IMR-90 (cell line): ENCODE results near the gene ATG14. TPM values are rescaled to one million over a fixed set of nuclear protein-coding genes. Genes with fewer than 3 reads are reported as not detected.

Experiments used
- ATAC-seq: fragments of 200-7000 bp; cut with Tn5 transposase; 2 replicates; pipeline ENCODE4 v1.9.1; 2020; ENCODE audit warnings: low read depth, mild to moderate bottlenecking, moderate library complexity
- BruUV-seq: library from RNA; stranded (reverse); fragments of 400-500 nt; replicated peaks from 2 replicates; lab custom pipeline; 2021; lab: Mats Ljungman, UMichigan
- CTCF ChIA-PET: fragments of 300-600 bp; formaldehyde crosslinking; extraction: SDS; loops from one replicate; lab custom pipeline; 2021; ENCODE audit warnings: antibody characterized with exemption; lab: Yijun Ruan, JAX
- POLR2A ChIA-PET: fragments of 300-600 bp; sonication (Branson Sonifier 250); formaldehyde crosslinking; loops from one replicate; lab custom pipeline; 2022; ENCODE audit warnings: antibody characterized with exemption; ENCODE audit not compliant: unreplicated experiment; lab: Charles Lee
- DNase-seq: peaks from one replicate; pipeline ENCODE4 v3.0.0; 2013
- H2AFZ ChIP-seq: replicated peaks from 2 replicates; pipeline ENCODE3; 2013; ENCODE audit warnings: low read length, mild to moderate bottlenecking; ENCODE audit not compliant: poor library complexity
- H2AK5ac ChIP-seq: 2 replicates; pipeline ENCODE4 v1.6.1; 2013; ENCODE audit warnings: low read depth, low read length, inconsistent platforms
- H2AK9ac ChIP-seq: replicated peaks from 2 replicates; pipeline ENCODE3; 2013; ENCODE audit warnings: mild to moderate bottlenecking, low read depth, low read length, moderate library complexity; ENCODE audit not compliant: poor library complexity
- H2BK120ac ChIP-seq: 2 replicates; pipeline ENCODE4 v1.6.1; 2013; ENCODE audit warnings: low read depth, low read length, inconsistent platforms
- H2BK15ac ChIP-seq: 3 replicates; pipeline ENCODE4 v1.6.1; 2013; ENCODE audit warnings: low read depth, low read length, inconsistent platforms
- H2BK20ac ChIP-seq: 2 replicates; pipeline ENCODE4 v1.6.1; 2013; ENCODE audit warnings: low read depth, mild to moderate bottlenecking, inconsistent platforms, low read length, moderate library complexity
- H2BK5ac ChIP-seq: 2 replicates; pipeline ENCODE4 v1.6.1; 2013; ENCODE audit warnings: mild to moderate bottlenecking, low read depth, low read length, inconsistent platforms; ENCODE audit not compliant: poor library complexity, severe bottlenecking
- H3K14ac ChIP-seq: replicated peaks from 2 replicates; pipeline ENCODE4 v1.6.1; 2013; ENCODE audit warnings: low read depth, low read length, inconsistent platforms
- H3K18ac ChIP-seq: 2 replicates; pipeline ENCODE4 v1.6.1; 2013; ENCODE audit warnings: low read depth, low read length, control low read depth
- H3K23ac ChIP-seq: 2 replicates; pipeline ENCODE4 v1.6.1; 2013; ENCODE audit warnings: low read depth, low read length, inconsistent platforms
- H3K27ac ChIP-seq: 2 replicates; pipeline ENCODE4 v1.5.1; 2013; ENCODE audit warnings: mild to moderate bottlenecking, control low read depth, low read length; ENCODE audit not compliant: insufficient read depth
- H3K27me3 ChIP-seq: 2 replicates; pipeline ENCODE4 v1.6.1; 2013; ENCODE audit warnings: low read length; ENCODE audit not compliant: control insufficient read depth, insufficient read depth
- H3K36me3 ChIP-seq: 2 replicates; pipeline ENCODE4 v1.6.1; 2013; ENCODE audit warnings: low read length, mixed read lengths; ENCODE audit not compliant: control insufficient read depth, insufficient read depth
- H3K4ac ChIP-seq: 2 replicates; pipeline ENCODE4 v1.6.1; 2013; ENCODE audit warnings: low read depth, low read length, inconsistent platforms
- H3K4me1 ChIP-seq: 2 replicates; pipeline ENCODE4 v1.6.1; 2013; ENCODE audit warnings: low read length, mixed read lengths; ENCODE audit not compliant: control insufficient read depth, insufficient read depth
- H3K4me2 ChIP-seq: 2 replicates; pipeline ENCODE4 v1.6.1; 2013; ENCODE audit warnings: low read depth, mild to moderate bottlenecking, control low read depth, low read length, moderate library complexity
- H3K4me3 ChIP-seq: 2 replicates; pipeline ENCODE4 v1.5.1; 2013; ENCODE audit warnings: low read depth, mild to moderate bottlenecking, control low read depth, low read length, moderate library complexity; ENCODE audit not compliant: insufficient read depth
- H3K56ac ChIP-seq: 2 replicates; pipeline ENCODE4 v1.6.1; 2013; ENCODE audit warnings: low read length, inconsistent platforms; ENCODE audit not compliant: insufficient read depth; ENCODE audit errors: extremely low read depth
- H3K79me1 ChIP-seq, 2 experiments: 2 replicates each; pipeline ENCODE4 v1.6.1; 2013; ENCODE audit warnings: low read length in 2 of 2, inconsistent platforms in 1 of 2, low read depth in 1 of 2
- H3K9ac ChIP-seq: 2 replicates; pipeline ENCODE4 v1.6.1; 2013; ENCODE audit warnings: low read depth, low read length, control low read depth
- H3K9me1 ChIP-seq: 2 replicates; pipeline ENCODE4 v1.6.1; 2013; ENCODE audit warnings: low read length, inconsistent platforms; ENCODE audit not compliant: insufficient read depth
- H3K9me3 ChIP-seq: 2 replicates; pipeline ENCODE4 v1.6.1; 2013; ENCODE audit warnings: low read length; ENCODE audit not compliant: control insufficient read depth, insufficient read depth
- H4K20me1 ChIP-seq: 2 replicates; pipeline ENCODE4 v1.6.1; 2013; ENCODE audit warnings: low read length, inconsistent platforms; ENCODE audit not compliant: insufficient read depth
- H4K5ac ChIP-seq: 2 replicates; pipeline ENCODE4 v1.6.1; 2013; ENCODE audit warnings: mild to moderate bottlenecking, low read depth, low read length, control low read depth
- H4K8ac ChIP-seq, 2 experiments: 2 replicates each; pipeline ENCODE4 v1.6.1; 2013; ENCODE audit warnings: low read depth in 2 of 2, low read length in 2 of 2, control low read depth in 1 of 2, inconsistent platforms in 1 of 2
- H4K91ac ChIP-seq: 2 replicates; pipeline ENCODE4 v1.6.1; 2013; ENCODE audit warnings: low read depth, low read length, inconsistent platforms; ENCODE audit not compliant: insufficient read depth
- CTCF ChIP-seq: conservative IDR thresholded peaks from 2 replicates; pipeline ENCODE4 v1.5.1; 2012; ENCODE audit warnings: mild to moderate bottlenecking, low read depth, low read length, improper control_type of control experiment
- MAZ ChIP-seq: IDR thresholded peaks from 2 replicates; pipeline ENCODE4 v1.6.1; 2012; ENCODE audit warnings: low read depth, mild to moderate bottlenecking, low read length, improper control_type of control experiment, moderate library complexity, borderline replicate concordance
- RAD21 ChIP-seq: IDR thresholded peaks from 2 replicates; pipeline ENCODE4 v1.6.1; 2012; ENCODE audit warnings: low read length, improper control_type of control experiment
- SMC3 ChIP-seq: fragments of 150-350 bp; IDR thresholded peaks from 2 replicates; pipeline ENCODE4 v1.6.1; 2016; ENCODE audit warnings: low read depth, mild to moderate bottlenecking, antibody characterized with exemption, low read length, moderate library complexity
- WGBS, 2 experiments: methylation state at CpG; one replicate each; pipeline versions ENCODE4 v1.1.5 to v1.1.7; 2013; ENCODE audit warnings: missing lambda C conversion rate in 2 of 2; ENCODE audit not compliant: insufficient read length in 1 of 2; ENCODE audit errors: extremely low coverage in 2 of 2; 5-methylcytosine and 5-hydroxymethylcytosine counted together
- dilution Hi-C: fragments of 300-500 bp; cut with HindIII; formaldehyde crosslinking; loops from one replicate; pipeline ENCODE4 v1.14.3; 2018; ENCODE audit warnings: low sequenced_read_pairs; ENCODE audit not compliant: unreplicated experiment
- in situ Hi-C: fragments of 300-500 bp; cut with MboI; formaldehyde crosslinking; loops from 3 replicates; pipeline ENCODE4 v1.14.3; 2019; ENCODE audit warnings: low sequenced_read_pairs, inconsistent platforms, mixed read lengths
- intact Hi-C: fragments of 100-400 bp; cut with micrococcal nuclease; formaldehyde crosslinking; loops from 2 replicates; pipeline ENCODE4 v1.10.0; 2022
- polyA plus RNA-seq, 3 experiments: library from polyadenylated mRNA; depleted of rRNA; stranded (reverse); fragments of >200 nt; gene quantifications; 2 replicates each; pipeline ENCODE4 v1.2.3, GENCODE V29; 2012; ENCODE audit warnings: low replicate concordance in 1 of 3
- total RNA-seq: library from RNA; depleted of rRNA; stranded (reverse); fragments of >200 nt; gene quantifications from 2 replicates; pipeline ENCODE4 v1.2.3, GENCODE V29; 2012
- TF ChIP-seq, protein P1 (sequence below): fragments of 150-350 bp; IDR thresholded peaks from 2 replicates; pipeline ENCODE4 v1.6.1; 2017; ENCODE audit warnings: mild to moderate bottlenecking, antibody characterized with exemption, low read length, low read depth

ATG14 gene
- total and polyA plus RNA-seq, 2 of the 4 experiments (the other 2 are of a cell fraction), result 5.0 to 12.4 TPM

DNA sequence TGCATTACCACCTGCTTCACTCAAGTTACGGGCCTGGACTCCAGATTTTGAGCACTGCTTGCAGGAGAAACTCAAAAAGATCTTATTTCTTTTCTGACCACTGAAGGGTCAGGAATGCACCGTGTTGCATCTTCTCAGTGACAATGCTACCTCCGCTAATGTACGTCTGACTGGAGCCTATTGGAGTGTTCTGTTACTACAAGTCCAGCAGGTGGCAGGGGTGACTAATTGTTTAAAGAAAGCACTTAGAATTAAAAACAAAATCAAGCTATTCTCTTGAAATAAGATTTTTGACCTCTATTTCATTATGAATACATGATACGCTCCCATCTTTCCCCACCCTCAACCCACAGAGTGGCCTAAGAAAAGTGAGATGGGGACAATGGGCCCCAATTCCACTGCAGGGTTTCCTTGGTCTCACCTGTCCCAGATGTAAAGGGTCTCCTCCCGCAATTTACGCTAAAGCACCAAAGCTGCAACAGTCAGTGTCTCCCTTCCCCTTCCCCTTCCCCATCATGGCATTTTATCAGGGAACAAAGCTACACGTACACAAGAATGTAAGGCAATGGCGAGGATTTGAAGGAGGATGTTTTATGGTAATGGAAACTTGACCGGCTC, 26.5 kb upstream of the ATG14 start:
- peak; percentile 85 for ATAC-seq

More for the DNA sequence above, 26.5 kb upstream of the ATG14 start:
- Histone ChIP-seq H3K9me3 (no peaks in the 10 kb centered on the region; the same call in 1 of the 2 replicates), H2BK5ac (no peak overlapping the region), H3K4me2 (no peak overlapping the region), H3K9me1 (no peaks in the 10 kb centered on the region), H3K4ac (no peak overlapping the region), H2AFZ (peak overlapping the region; percentile 21), H2BK15ac (no peak overlapping the region), H3K4me1 (no peaks in the 10 kb centered on the region), H4K8ac (no peak overlapping the region), H2AK5ac (no peak overlapping the region), H3K23ac (no peak overlapping the region), H4K91ac (no peak overlapping the region), H3K79me1 (no peaks in the 10 kb centered on the region), H3K4me3 (no peak overlapping the region), H2BK120ac (no peak overlapping the region), H3K27me3 (peaks cover 12% of the 10 kb centered on the region), H3K36me3 (no peaks in the 10 kb centered on the region), H2BK20ac (no peak overlapping the region), H4K20me1 (no peaks in the 10 kb centered on the region), H3K27ac (no peak overlapping the region), H3K14ac (no peak overlapping the region), H3K56ac (no peak overlapping the region), H3K9ac (no peak overlapping the region), H3K18ac (no peak overlapping the region), H4K5ac (no peak overlapping the region), H2AK9ac (no peak overlapping the region)
- in situ Hi-C loops, result loop anchor here (25.0 kb wide), 1 partner anchor 899 kb away; no protein-coding TSS in a partner anchor
- 80% methylated on average over 2 of the region's 10 CpGs; no CpG with 5 or more reads in 1 of the 2 experiments for WGBS, 2 experiments
- BruUV-seq, result no TSS peak
- POLR2A ChIA-PET, result no interaction called here
- TF ChIP-seq MAZ (no peak), RAD21 (peak; percentile 65), CTCF (peak; percentile 64), SMC3 (peak; percentile 59)
- TF ChIP-seq, protein P1, sequence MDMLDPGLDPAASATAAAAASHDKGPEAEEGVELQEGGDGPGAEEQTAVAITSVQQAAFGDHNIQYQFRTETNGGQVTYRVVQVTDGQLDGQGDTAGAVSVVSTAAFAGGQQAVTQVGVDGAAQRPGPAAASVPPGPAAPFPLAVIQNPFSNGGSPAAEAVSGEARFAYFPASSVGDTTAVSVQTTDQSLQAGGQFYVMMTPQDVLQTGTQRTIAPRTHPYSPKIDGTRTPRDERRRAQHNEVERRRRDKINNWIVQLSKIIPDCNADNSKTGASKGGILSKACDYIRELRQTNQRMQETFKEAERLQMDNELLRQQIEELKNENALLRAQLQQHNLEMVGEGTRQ, result no peak
- DNase-seq, result peak; percentile 73
- intact Hi-C loops, result loop anchor here (2.0 to 10.0 kb wide), 4 partner anchors 489 to 1049 kb away; partner anchors contain the start of gene PELI2
- dilution Hi-C loops, result no loop called here
- CTCF ChIA-PET, result interaction anchor here (0.6 to 1.2 kb wide), 5 partner anchors 7 to 1044 kb away, joined by 3 to 8 read pairs (median 5); no protein-coding TSS in a partner anchor
